Vagina (tissue), 2 donors: ENCODE results near the gene FAM162B. TPM values are rescaled to one million over a fixed set of nuclear protein-coding genes. Genes with fewer than 3 reads are reported as not detected.

Experiments
- DNase-seq, 2 donors: peaks; one replicate each; pipeline ENCODE4 v3.0.0-alpha.2; 2017; ENCODE audit errors: extremely low spot score in 2 of 2
- H3K27ac ChIP-seq: fragments of 200-600 bp; sonication (generic); one replicate; pipeline ENCODE4 v1.5.1; 2019
- H3K27me3 ChIP-seq: fragments of 200-600 bp; sonication (generic); one replicate; pipeline ENCODE4 v1.5.1; 2019
- H3K36me3 ChIP-seq, 2 donors: fragments of 200-600 bp; sonication (generic); one replicate each; pipeline ENCODE4 v1.5.1; 2017 to 2019
- H3K4me1 ChIP-seq: fragments of 200-600 bp; sonication (generic); one replicate; pipeline ENCODE4 v1.5.1; 2019
- H3K4me3 ChIP-seq, 2 donors: fragments of 200-600 bp; sonication (generic); 1 replicate in 1 of 2; 2 replicates in 1 of 2; pipeline ENCODE4 v1.5.1; 2016 to 2019
- H3K9me3 ChIP-seq: fragments of 200-600 bp; sonication (generic); one replicate; pipeline ENCODE4 v1.5.1; 2019
- POLR2A ChIP-seq, 2 donors: fragments of 450-650 bp; IDR thresholded peaks; one replicate each; pipeline ENCODE4 v1.6.1; 2017; ENCODE audit warnings: antibody characterized with exemption in 2 of 2, mild to moderate bottlenecking in 2 of 2, moderate library complexity in 2 of 2
- POLR2AphosphoS5 ChIP-seq, 2 donors: sonication (generic); formaldehyde crosslinking; IDR thresholded peaks; one replicate each; pipeline ENCODE4 v1.9.0; 2017; ENCODE audit warnings: antibody characterized with exemption in 2 of 2, mild to moderate bottlenecking in 2 of 2, low read depth in 1 of 2; ENCODE audit not compliant: insufficient read depth in 1 of 2
- intact Hi-C: fragments of 100-400 bp; cut with DNase I; formaldehyde crosslinking; loops from one replicate; pipeline ENCODE4 v1.15.1; 2023
- total RNA-seq: library from RNA; depleted of rRNA; stranded (reverse); fragments of >200 nt; gene quantifications from one replicate; pipeline ENCODE4 v1.2.3, GENCODE V29; 2016
- TF ChIP-seq, protein P1 (sequence below), 3 experiments: fragments of 450-650 bp in 2 of 3; fragments of 200-600 bp in 1 of 3; sonication (generic) in 1 of 3; IDR thresholded peaks; one replicate each; pipeline ENCODE4 v1.5.1; 2017 to 2019; ENCODE audit warnings: antibody characterized with exemption in 3 of 3, mild to moderate bottlenecking in 2 of 3, moderate library complexity in 2 of 3

FAM162B gene
- total RNA-seq, 1 donor from 2014 or later, result 19.6 TPM

GRCh38 chr6:116793224-116793623 is 27.7 kb upstream of the FAM162B start:
- no peaks in the 10 kb centered on the region for H3K36me3 ChIP-seq
- intact Hi-C loops, result no loop called here
- no peaks in the 10 kb centered on the region for H3K4me1 ChIP-seq

DNA sequence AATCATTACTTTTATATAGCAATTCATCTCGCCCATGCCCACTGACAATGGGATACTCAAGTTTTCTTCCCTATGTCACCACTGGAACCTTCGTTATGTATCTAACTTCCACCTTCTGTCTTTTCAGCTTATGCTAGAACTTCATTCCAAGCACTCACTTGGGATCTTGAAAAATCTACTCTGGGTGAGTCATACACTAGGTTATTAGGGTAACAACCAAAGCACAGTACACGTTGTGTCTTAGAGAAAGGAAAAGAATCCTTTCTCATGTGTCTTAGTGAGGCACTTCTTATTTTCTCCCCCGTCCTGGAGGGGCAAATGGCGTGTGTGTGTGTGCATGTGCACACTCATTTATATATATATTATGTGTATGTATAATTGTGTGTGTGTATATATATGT is 18.3 kb upstream of the FAM162B start:
- Histone ChIP-seq H3K4me1 (no peaks in the 10 kb centered on the region), H3K27me3 (no peaks in the 10 kb centered on the region), H3K9me3 (no peaks in the 10 kb centered on the region), H3K27ac (no peak overlapping the region), H3K4me3 (no peak overlapping the region), H3K36me3 (no peaks in the 10 kb centered on the region)
- no peak for DNase-seq
- intact Hi-C loops, result no loop called here
- TF ChIP-seq, protein P1, sequence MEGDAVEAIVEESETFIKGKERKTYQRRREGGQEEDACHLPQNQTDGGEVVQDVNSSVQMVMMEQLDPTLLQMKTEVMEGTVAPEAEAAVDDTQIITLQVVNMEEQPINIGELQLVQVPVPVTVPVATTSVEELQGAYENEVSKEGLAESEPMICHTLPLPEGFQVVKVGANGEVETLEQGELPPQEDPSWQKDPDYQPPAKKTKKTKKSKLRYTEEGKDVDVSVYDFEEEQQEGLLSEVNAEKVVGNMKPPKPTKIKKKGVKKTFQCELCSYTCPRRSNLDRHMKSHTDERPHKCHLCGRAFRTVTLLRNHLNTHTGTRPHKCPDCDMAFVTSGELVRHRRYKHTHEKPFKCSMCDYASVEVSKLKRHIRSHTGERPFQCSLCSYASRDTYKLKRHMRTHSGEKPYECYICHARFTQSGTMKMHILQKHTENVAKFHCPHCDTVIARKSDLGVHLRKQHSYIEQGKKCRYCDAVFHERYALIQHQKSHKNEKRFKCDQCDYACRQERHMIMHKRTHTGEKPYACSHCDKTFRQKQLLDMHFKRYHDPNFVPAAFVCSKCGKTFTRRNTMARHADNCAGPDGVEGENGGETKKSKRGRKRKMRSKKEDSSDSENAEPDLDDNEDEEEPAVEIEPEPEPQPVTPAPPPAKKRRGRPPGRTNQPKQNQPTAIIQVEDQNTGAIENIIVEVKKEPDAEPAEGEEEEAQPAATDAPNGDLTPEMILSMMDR (IDR thresholded peaks at IDR 0.05), result no peak
- TF ChIP-seq POLR2A (IDR thresholded peaks at IDR 0.05) (no peak), POLR2AphosphoS5 (IDR thresholded peaks at IDR 0.05; ENCODE audit: insufficient read depth in 1 of 2, low read depth in 1 of 2) (no peak)

More at GRCh38 chr6:116793224-116793623, 27.7 kb upstream of the FAM162B start:
- Histone ChIP-seq H3K27ac (no peak overlapping the region), H3K27me3 (no peaks in the 10 kb centered on the region), H3K4me3 (no peak overlapping the region), H3K9me3 (no peaks in the 10 kb centered on the region)
- TF ChIP-seq POLR2A (IDR thresholded peaks at IDR 0.05) (no peak), POLR2AphosphoS5 (IDR thresholded peaks at IDR 0.05; ENCODE audit: insufficient read depth in 1 of 2, low read depth in 1 of 2) (no peak)
- TF ChIP-seq, protein P1 (IDR thresholded peaks at IDR 0.05), result no peak
- DNase-seq, result no peak

DNA sequence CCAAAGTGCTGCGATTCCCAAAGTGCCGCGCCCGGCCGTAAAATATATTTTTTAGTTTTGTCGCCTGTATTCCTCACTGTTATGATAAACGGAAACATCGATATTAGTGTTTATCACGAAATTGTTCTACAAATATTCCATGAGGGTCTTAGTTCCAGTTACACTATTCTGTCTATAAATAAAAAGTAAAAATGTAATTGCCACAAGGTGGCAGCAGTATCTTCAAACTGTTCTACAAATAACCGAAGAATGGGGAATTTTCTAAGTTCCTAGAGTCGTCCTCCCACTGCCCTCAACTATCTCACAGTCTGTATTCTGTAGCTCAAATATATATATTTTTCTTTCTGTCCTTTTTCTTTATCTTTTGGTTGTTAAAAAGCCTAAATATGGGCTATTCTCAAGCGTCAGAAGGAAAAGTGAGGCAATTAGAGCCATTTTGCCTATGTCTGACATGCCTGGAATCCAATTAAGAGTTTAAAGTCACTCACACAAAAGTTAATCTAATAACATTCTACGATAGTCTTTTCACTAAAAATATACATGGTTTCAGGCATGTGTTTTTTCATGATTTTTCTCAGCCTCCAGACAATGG is 14.2 kb upstream of the FAM162B start:
- no peaks in the 10 kb centered on the region for H3K36me3 ChIP-seq
- no peaks in the 10 kb centered on the region for H3K27me3 ChIP-seq
- intact Hi-C loops, result no loop called here
- H3K9me3 ChIP-seq, result no peaks in the 10 kb centered on the region
- H3K27ac ChIP-seq, result no peak overlapping the region
- no peak for TF ChIP-seq POLR2A (IDR thresholded peaks at IDR 0.05)
- TF ChIP-seq, protein P1 (IDR thresholded peaks at IDR 0.05), result peak in 2 of 3 experiments; percentile 31 to 43
- no peaks in the 10 kb centered on the region for H3K4me1 ChIP-seq
- H3K4me3 ChIP-seq, result no peak overlapping the region
- DNase-seq, result no peak

DNA sequence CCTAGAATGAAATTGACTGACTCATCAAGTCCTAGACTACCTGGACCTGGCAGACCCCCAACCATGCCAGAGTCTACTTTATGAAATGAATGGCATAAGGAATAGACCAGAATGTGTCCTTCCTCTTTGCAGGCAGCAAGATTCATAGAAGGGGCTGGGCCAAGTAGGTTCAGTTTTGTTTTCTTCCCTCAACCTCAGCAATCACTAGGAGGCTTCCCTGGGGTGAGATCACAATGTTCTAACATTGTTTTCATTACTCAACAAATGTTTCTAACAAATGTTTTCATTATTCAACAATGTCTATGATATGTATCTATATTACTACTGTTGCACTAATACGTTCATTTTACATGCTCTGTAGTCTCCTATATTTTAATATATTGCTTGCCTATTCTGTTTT is 8.4 kb upstream of the FAM162B start:
- TF ChIP-seq POLR2AphosphoS5 (IDR thresholded peaks at IDR 0.05; ENCODE audit: insufficient read depth in 1 of 2, low read depth in 1 of 2), result no peak
- TF ChIP-seq, protein P1 (IDR thresholded peaks at IDR 0.05), result no peak
- TF ChIP-seq POLR2A (IDR thresholded peaks at IDR 0.05), result no peak
- Histone ChIP-seq H3K27ac (no peak overlapping the region), H3K9me3 (no peaks in the 10 kb centered on the region), H3K4me1 (no peaks in the 10 kb centered on the region), H3K4me3 (no peak overlapping the region), H3K36me3 (no peaks in the 10 kb centered on the region), H3K27me3 (no peaks in the 10 kb centered on the region)
- intact Hi-C loops, result no loop called here
- no peak for DNase-seq

- Histone ChIP-seq H3K4me3 (no peak overlapping the region), H3K27me3 (no peaks in the 10 kb centered on the region), H3K27ac (no peak overlapping the region), H3K36me3 (no peaks in the 10 kb centered on the region), H3K9me3 (no peaks in the 10 kb centered on the region), H3K4me1 (no peaks in the 10 kb centered on the region)
- intact Hi-C loops, result no loop called here
- DNase-seq, result no peak
- no peak for TF ChIP-seq POLR2A (IDR thresholded peaks at IDR 0.05)
These were observed 6.9 kb upstream of the FAM162B start for GRCh38 chr6:116772450-116772849.
